ENCODE data around the gene NCAM2.

NCAM2 gene

DNA sequence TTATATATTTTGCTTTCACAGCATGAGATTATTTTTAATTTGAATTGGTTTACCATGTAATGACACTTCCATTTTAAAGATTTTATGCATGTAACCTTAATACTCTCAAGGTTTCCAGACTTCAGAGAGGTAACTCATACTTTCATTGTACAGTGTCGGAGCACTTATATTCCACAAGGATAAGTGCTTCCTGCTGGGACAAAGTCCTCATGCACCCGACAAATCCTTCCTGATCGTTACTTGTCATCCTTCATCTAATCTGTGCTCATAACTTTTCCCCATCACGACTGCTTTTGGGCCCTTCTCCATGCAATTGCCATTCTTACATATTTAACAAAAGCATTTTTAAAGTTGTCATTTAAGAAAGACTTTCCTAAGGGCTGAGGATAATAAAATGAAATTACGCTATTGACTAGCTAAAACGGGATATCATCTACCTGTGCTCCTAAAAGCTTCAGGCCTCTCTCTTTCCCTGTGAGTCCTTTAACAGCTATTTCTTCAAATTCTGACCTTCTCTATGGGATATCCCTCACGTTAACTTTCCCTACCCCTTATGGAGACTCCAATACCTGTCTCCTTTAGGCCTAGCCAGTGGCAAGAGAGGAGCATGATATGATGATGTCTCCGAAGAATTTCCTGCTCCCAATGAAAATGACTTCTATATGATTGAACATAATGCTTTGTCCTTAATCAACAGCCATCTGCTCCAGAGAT is 59.3 kb downstream of the NCAM2 start:
- Histone ChIP-seq H3K79me2 (ENCODE audit: control insufficient read depth, insufficient read depth, low read length, unreplicated experiment) (no peaks in the 10 kb centered on the region), H2AFZ (ENCODE audit: low read length, unreplicated experiment) (no peak overlapping the region), H3K4me3 (ENCODE audit: low read depth, low read length) (no peak overlapping the region), H3K27me3 (ENCODE audit: insufficient read depth, low read length) (peaks cover 4% of the 10 kb centered on the region; the same call in 1 of the 2 replicates), H3K36me3 (ENCODE audit: insufficient read depth, low read length) (no peaks in the 10 kb centered on the region), H3K4me1 (ENCODE audit: control insufficient read depth, insufficient read depth, low read length, unreplicated experiment) (no peaks in the 10 kb centered on the region), H3K27ac (ENCODE audit: low read depth, low read length) (no peak overlapping the region)

DNA sequence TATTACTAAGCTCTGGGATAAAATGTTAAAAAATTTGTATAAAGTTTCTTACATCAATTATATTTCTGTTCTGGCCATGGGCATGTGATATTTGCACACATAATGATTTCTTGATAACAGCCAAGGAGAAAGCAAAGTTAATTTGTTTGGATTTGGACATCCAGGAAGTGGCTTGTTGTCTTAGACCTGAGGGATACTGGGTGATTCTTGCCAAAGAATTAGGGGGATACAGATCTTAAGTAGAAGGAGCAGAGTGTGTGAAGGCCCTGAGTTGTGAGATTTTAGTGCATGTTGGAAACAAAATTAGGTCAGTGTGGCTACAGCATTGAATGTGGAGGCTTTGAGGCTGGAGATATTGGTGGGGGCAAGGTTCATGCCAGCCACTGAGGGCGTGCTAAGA is 65.6 kb downstream of the NCAM2 start:
- no peaks in the 10 kb centered on the region for H3K4me1 ChIP-seq (ENCODE audit: control insufficient read depth, insufficient read depth, low read length, unreplicated experiment)

DNA sequence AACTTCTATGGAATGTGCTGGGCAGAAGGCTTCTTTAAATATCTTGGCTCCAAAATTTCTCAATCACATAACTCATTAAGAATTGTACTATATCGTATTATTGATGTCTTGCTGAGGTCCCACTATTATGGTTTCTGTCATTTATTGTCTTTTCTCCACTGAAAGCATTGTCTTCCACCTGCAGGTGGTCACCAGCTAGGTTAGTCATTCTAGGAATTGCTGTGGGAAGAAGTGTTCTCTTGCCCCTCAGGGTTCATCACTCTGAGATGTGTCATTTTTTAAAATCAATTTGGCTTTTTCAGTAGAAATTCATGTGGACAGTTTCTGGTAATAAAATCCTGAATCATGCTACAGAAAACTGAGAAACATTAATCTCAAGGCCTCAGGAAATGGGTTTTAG is 66.1 kb downstream of the NCAM2 start:
- no peak overlapping the region for H3K27ac ChIP-seq (ENCODE audit: low read depth, low read length)
- no peak overlapping the region for H3K4me3 ChIP-seq (ENCODE audit: low read depth, low read length)
- H3K27me3 ChIP-seq (ENCODE audit: insufficient read depth, low read length) = no peaks in the 10 kb centered on the region
- H2AFZ ChIP-seq (ENCODE audit: low read length, unreplicated experiment) = no peak overlapping the region
- no peaks in the 10 kb centered on the region for H3K4me1 ChIP-seq (ENCODE audit: control insufficient read depth, insufficient read depth, low read length, unreplicated experiment)
- H3K36me3 ChIP-seq (ENCODE audit: insufficient read depth, low read length) = no peaks in the 10 kb centered on the region
- no peaks in the 10 kb centered on the region for H3K79me2 ChIP-seq (ENCODE audit: control insufficient read depth, insufficient read depth, low read length, unreplicated experiment)

More for the DNA sequence above, 65.6 kb downstream of the NCAM2 start:
- Histone ChIP-seq H3K27ac (ENCODE audit: low read depth, low read length) (no peak overlapping the region), H2AFZ (ENCODE audit: low read length, unreplicated experiment) (no peak overlapping the region), H3K79me2 (ENCODE audit: control insufficient read depth, insufficient read depth, low read length, unreplicated experiment) (no peaks in the 10 kb centered on the region), H3K36me3 (ENCODE audit: insufficient read depth, low read length) (no peaks in the 10 kb centered on the region), H3K27me3 (ENCODE audit: insufficient read depth, low read length) (no peaks in the 10 kb centered on the region), H3K4me3 (ENCODE audit: low read depth, low read length) (no peak overlapping the region)

DNA sequence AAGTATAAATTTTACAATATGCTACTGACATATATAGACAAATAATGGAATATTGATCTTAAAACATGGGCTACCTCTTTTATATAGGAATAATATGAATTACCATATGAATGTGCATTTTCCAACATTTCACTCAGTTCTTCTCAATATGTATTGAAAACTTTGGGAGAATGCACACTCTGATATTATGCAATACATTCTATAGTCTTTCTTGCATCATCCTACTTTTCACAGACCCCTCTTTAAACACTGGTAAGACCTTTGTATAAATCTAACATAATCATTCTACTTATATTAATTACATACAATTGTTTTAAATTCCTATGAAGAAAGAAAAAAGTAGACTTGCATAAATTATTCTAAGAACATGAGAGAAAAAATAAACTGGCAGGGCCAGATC is 69.2 kb downstream of the NCAM2 start:
- no peak overlapping the region for H3K4me3 ChIP-seq (ENCODE audit: low read depth, low read length)
- no peaks in the 10 kb centered on the region for H3K36me3 ChIP-seq (ENCODE audit: insufficient read depth, low read length)
- H3K27ac ChIP-seq (ENCODE audit: low read depth, low read length) = no peak overlapping the region
- no peaks in the 10 kb centered on the region for H3K4me1 ChIP-seq (ENCODE audit: control insufficient read depth, insufficient read depth, low read length, unreplicated experiment)
- no peaks in the 10 kb centered on the region for H3K79me2 ChIP-seq (ENCODE audit: control insufficient read depth, insufficient read depth, low read length, unreplicated experiment)
- no peaks in the 10 kb centered on the region for H3K27me3 ChIP-seq (ENCODE audit: insufficient read depth, low read length)
- no peak overlapping the region for H2AFZ ChIP-seq (ENCODE audit: low read length, unreplicated experiment)

DNA sequence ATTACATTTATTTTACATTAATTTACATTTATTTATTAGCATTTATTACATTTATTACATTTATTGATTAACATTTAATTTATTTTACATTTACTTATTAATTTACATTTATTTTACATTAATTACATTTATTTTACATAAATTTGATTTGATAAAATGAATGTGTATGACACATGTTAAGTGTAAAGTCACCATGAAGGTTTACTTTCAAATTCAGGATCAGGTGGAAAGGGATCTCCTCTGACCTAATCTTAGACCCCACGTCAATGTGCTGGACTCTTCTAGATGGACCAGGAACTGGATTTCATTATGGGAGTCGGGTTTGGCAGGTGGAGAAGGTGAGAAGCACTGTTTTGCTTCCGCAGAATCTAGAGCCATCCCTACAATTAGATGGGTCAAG is 76.1 kb downstream of the NCAM2 start:
- H3K79me2 ChIP-seq (ENCODE audit: control insufficient read depth, insufficient read depth, low read length, unreplicated experiment) = no peaks in the 10 kb centered on the region
- H3K36me3 ChIP-seq (ENCODE audit: insufficient read depth, low read length) = no peaks in the 10 kb centered on the region

DNA sequence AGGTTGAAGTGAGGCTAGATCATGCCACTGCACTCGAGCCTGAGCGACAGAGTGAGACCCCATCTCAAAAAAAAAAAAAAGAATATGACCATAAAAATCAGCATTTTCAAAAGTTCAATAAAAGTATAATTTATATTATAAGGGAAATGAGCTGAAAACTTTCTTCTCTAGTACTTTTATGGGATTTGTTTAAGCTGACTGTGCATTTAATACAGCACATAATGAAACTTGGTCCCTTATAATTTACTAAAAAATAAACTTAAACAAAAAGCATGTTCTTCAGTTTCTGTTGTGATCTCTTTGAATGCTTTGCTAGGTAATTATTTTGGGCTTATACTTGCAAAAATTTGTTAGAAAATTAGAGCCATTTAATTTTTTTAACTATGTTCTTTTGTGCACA is 77.8 kb downstream of the NCAM2 start:
- no peak overlapping the region for H2AFZ ChIP-seq (ENCODE audit: low read length, unreplicated experiment)
- no peak overlapping the region for H3K27ac ChIP-seq (ENCODE audit: low read depth, low read length)
- H3K4me1 ChIP-seq (ENCODE audit: control insufficient read depth, insufficient read depth, low read length, unreplicated experiment) = no peaks in the 10 kb centered on the region

More for the DNA sequence above, 76.1 kb downstream of the NCAM2 start:
- Histone ChIP-seq H3K27me3 (ENCODE audit: insufficient read depth, low read length) (no peaks in the 10 kb centered on the region), H3K27ac (ENCODE audit: low read depth, low read length) (no peak overlapping the region), H2AFZ (ENCODE audit: low read length, unreplicated experiment) (no peak overlapping the region), H3K4me3 (ENCODE audit: low read depth, low read length) (no peak overlapping the region), H3K4me1 (ENCODE audit: control insufficient read depth, insufficient read depth, low read length, unreplicated experiment) (no peaks in the 10 kb centered on the region)

DNA sequence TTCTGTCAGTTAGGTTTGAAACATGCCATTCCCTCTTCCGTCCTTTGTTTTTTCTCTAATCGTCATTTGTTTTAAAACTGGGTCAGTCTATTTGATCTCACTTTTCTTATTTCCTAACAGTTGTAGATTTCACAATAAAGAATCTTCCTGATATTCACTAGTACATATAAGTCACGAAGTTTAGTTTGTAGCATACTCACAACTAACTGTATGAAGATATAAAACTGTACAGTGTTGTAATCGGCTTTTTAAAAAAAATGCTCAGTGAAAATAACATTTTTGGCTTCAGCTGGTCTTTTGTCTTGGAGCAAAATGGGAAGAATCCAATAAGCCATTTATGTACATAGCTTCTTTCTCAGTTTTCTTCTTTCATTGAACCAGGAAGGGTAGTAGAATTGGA is 78.3 kb downstream of the NCAM2 start:
- no peak overlapping the region for H2AFZ ChIP-seq (ENCODE audit: low read length, unreplicated experiment)

More for the DNA sequence above, 77.8 kb downstream of the NCAM2 start:
- Histone ChIP-seq H3K4me3 (ENCODE audit: low read depth, low read length) (no peak overlapping the region), H3K27me3 (ENCODE audit: insufficient read depth, low read length) (no peaks in the 10 kb centered on the region), H3K36me3 (ENCODE audit: insufficient read depth, low read length) (no peaks in the 10 kb centered on the region), H3K79me2 (ENCODE audit: control insufficient read depth, insufficient read depth, low read length, unreplicated experiment) (no peaks in the 10 kb centered on the region)

DNA sequence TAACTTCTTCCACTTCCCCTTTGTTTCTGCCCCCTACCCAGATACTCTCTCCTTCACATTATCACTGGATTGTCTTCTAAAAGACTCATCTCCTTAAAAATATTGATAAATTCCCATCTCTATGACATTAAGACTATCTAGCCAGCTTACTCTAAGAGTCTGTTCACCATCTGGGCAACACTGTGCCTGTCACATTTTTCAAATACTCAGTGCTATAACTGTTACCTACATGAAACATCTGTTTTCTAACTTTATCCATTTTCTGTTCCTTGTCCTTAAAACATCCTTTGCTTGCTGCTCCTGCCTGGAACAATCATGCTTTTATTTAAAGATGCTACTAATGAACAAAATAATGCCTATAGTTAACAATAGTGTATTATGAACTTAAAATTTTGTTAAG is 81.4 kb downstream of the NCAM2 start:
- Histone ChIP-seq H3K79me2 (ENCODE audit: control insufficient read depth, insufficient read depth, low read length, unreplicated experiment) (no peaks in the 10 kb centered on the region), H3K27ac (ENCODE audit: low read depth, low read length) (no peak overlapping the region), H3K4me3 (ENCODE audit: low read depth, low read length) (no peak overlapping the region), H2AFZ (ENCODE audit: low read length, unreplicated experiment) (no peak overlapping the region), H3K4me1 (ENCODE audit: control insufficient read depth, insufficient read depth, low read length, unreplicated experiment) (no peaks in the 10 kb centered on the region), H3K36me3 (ENCODE audit: insufficient read depth, low read length) (no peaks in the 10 kb centered on the region), H3K27me3 (ENCODE audit: insufficient read depth, low read length) (no peaks in the 10 kb centered on the region)

More for the DNA sequence above, 78.3 kb downstream of the NCAM2 start:
- Histone ChIP-seq H3K36me3 (ENCODE audit: insufficient read depth, low read length) (no peaks in the 10 kb centered on the region), H3K27me3 (ENCODE audit: insufficient read depth, low read length) (no peaks in the 10 kb centered on the region), H3K4me1 (ENCODE audit: control insufficient read depth, insufficient read depth, low read length, unreplicated experiment) (no peaks in the 10 kb centered on the region), H3K4me3 (ENCODE audit: low read depth, low read length) (no peak overlapping the region), H3K79me2 (ENCODE audit: control insufficient read depth, insufficient read depth, low read length, unreplicated experiment) (no peaks in the 10 kb centered on the region), H3K27ac (ENCODE audit: low read depth, low read length) (no peak overlapping the region)

DNA sequence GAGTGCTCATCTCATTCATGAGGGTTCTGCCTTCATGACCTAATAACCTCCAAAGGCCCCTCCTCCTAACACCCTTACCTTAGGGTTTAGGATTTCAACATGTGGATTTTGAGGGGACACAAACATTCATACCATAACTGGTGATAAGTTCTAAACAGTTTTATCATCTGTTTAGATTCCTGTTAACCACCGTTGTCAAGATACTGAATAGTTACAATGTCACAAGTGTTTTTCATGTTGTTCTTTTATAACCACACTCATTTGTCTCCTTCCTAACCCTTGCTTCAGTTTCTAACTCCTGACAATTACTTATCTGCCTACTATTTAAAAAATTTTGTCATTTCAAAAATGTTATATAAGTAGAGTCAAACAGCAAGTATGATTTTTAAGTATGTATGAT is 86.0 kb downstream of the NCAM2 start:
- Histone ChIP-seq H3K79me2 (ENCODE audit: control insufficient read depth, insufficient read depth, low read length, unreplicated experiment) (no peaks in the 10 kb centered on the region), H3K27me3 (ENCODE audit: insufficient read depth, low read length) (no peaks in the 10 kb centered on the region), H3K36me3 (ENCODE audit: insufficient read depth, low read length) (no peaks in the 10 kb centered on the region), H3K4me1 (ENCODE audit: control insufficient read depth, insufficient read depth, low read length, unreplicated experiment) (no peaks in the 10 kb centered on the region), H3K4me3 (ENCODE audit: low read depth, low read length) (no peak overlapping the region), H3K27ac (ENCODE audit: low read depth, low read length) (no peak overlapping the region), H2AFZ (ENCODE audit: low read length, unreplicated experiment) (no peak overlapping the region)

DNA sequence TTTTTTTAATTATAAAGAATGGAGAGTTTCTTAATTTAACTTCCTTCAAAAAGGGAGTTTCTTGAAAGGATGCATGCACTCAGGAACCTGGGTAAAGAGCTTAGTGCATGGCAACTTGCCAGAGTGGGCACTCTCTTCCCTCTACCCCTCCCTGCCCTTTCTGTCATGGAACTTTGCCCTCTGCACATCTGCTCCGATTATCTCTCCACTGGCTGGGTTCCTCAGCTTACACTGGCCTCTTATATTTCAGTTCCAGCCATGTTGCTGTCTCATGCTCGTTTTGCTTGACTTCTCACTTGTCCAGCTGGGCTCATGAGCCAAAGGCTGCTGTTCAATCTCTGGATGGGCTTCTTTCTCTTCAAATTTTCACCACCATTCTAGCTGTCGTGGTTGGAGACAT is 87.0 kb downstream of the NCAM2 start:
- H2AFZ ChIP-seq (ENCODE audit: low read length, unreplicated experiment) = no peak overlapping the region

DNA sequence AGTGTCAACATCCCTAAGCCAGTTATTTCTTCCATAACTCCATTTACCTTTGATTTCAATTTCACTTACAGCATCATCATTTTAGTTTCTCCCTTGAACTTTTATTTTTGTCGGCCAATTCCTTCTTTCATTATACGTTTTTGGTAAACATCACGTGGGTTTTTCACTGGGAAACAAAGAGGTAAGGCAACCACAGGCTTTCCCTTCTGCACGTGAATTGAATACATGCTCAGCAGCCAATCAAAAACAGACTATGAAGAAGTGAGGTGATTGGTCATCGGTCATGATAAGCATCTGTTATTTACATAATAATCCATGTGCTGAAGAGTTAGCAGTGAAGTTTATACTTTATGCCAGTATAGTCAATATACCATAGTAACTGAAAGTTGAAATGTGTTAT is 98.7 kb downstream of the NCAM2 start:
- Histone ChIP-seq H3K4me3 (ENCODE audit: low read depth, low read length) (no peak overlapping the region), H3K27ac (ENCODE audit: low read depth, low read length) (no peak overlapping the region), H2AFZ (ENCODE audit: low read length, unreplicated experiment) (no peak overlapping the region)

More for the DNA sequence above, 87.0 kb downstream of the NCAM2 start:
- Histone ChIP-seq H3K4me3 (ENCODE audit: low read depth, low read length) (no peak overlapping the region), H3K36me3 (ENCODE audit: insufficient read depth, low read length) (no peaks in the 10 kb centered on the region), H3K4me1 (ENCODE audit: control insufficient read depth, insufficient read depth, low read length, unreplicated experiment) (no peaks in the 10 kb centered on the region), H3K79me2 (ENCODE audit: control insufficient read depth, insufficient read depth, low read length, unreplicated experiment) (no peaks in the 10 kb centered on the region), H3K27me3 (ENCODE audit: insufficient read depth, low read length) (no peaks in the 10 kb centered on the region), H3K27ac (ENCODE audit: low read depth, low read length) (no peak overlapping the region)

More for the DNA sequence above, 98.7 kb downstream of the NCAM2 start:
- Histone ChIP-seq H3K4me1 (ENCODE audit: control insufficient read depth, insufficient read depth, low read length, unreplicated experiment) (no peaks in the 10 kb centered on the region), H3K27me3 (ENCODE audit: insufficient read depth, low read length) (no peaks in the 10 kb centered on the region), H3K79me2 (ENCODE audit: control insufficient read depth, insufficient read depth, low read length, unreplicated experiment) (no peaks in the 10 kb centered on the region), H3K36me3 (ENCODE audit: insufficient read depth, low read length) (no peaks in the 10 kb centered on the region)
